ENCODE data around the gene PRSS12. TPM values are rescaled to one million over a fixed set of nuclear protein-coding genes. Genes with fewer than 3 reads are reported as not detected.
A peak's percentile ranks its signal among the peaks of the same experiment; 100 is the strongest.
"Not testable (repeated sequence)": the region's sequence is repeated elsewhere in the genome, so short reads cannot be mapped to it uniquely, and the experiment has no call there.

The PRSS12 gene, protein sequence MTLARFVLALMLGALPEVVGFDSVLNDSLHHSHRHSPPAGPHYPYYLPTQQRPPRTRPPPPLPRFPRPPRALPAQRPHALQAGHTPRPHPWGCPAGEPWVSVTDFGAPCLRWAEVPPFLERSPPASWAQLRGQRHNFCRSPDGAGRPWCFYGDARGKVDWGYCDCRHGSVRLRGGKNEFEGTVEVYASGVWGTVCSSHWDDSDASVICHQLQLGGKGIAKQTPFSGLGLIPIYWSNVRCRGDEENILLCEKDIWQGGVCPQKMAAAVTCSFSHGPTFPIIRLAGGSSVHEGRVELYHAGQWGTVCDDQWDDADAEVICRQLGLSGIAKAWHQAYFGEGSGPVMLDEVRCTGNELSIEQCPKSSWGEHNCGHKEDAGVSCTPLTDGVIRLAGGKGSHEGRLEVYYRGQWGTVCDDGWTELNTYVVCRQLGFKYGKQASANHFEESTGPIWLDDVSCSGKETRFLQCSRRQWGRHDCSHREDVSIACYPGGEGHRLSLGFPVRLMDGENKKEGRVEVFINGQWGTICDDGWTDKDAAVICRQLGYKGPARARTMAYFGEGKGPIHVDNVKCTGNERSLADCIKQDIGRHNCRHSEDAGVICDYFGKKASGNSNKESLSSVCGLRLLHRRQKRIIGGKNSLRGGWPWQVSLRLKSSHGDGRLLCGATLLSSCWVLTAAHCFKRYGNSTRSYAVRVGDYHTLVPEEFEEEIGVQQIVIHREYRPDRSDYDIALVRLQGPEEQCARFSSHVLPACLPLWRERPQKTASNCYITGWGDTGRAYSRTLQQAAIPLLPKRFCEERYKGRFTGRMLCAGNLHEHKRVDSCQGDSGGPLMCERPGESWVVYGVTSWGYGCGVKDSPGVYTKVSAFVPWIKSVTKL
- not detected in 2 replicates for total RNA-seq (2014; rRNA removed; shearing (Covaris generic))
- total RNA-seq (2022) = not detected in 2 replicates
- Bru-seq, nascent RNA = percentile 2 among the genes with signal in this experiment
- BruChase-seq, experiment 1, labeled RNA remaining after a 6-hour chase = not detected
- BruChase-seq, experiment 2, labeled RNA remaining after a 2-hour chase = percentile 4 among the genes with signal in this experiment
- long read RNA-seq = 0 reads

- no peak within 1 kb of the TSS for H3K4me2 ChIP-seq (ENCODE audit: low read length)
- no peak for DNase-seq (ENCODE audit: low spot score)
- no peak within 1 kb of the TSS for H3K27ac ChIP-seq (ENCODE audit: low read depth, low read length, poor library complexity, severe bottlenecking)
- H3K36me3 ChIP-seq (ENCODE audit: insufficient read depth, low read length) = no peaks in the 10 kb centered on the region
- TF ChIP-seq, protein P1, sequence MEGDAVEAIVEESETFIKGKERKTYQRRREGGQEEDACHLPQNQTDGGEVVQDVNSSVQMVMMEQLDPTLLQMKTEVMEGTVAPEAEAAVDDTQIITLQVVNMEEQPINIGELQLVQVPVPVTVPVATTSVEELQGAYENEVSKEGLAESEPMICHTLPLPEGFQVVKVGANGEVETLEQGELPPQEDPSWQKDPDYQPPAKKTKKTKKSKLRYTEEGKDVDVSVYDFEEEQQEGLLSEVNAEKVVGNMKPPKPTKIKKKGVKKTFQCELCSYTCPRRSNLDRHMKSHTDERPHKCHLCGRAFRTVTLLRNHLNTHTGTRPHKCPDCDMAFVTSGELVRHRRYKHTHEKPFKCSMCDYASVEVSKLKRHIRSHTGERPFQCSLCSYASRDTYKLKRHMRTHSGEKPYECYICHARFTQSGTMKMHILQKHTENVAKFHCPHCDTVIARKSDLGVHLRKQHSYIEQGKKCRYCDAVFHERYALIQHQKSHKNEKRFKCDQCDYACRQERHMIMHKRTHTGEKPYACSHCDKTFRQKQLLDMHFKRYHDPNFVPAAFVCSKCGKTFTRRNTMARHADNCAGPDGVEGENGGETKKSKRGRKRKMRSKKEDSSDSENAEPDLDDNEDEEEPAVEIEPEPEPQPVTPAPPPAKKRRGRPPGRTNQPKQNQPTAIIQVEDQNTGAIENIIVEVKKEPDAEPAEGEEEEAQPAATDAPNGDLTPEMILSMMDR (conservative IDR thresholded peaks at IDR 0.05; ENCODE audit: low read length) = peak; percentile 34; the same call in 1 of the 2 replicates
- TF ChIP-seq EZH2phosphoT487 (IDR thresholded peaks at IDR 0.05; ENCODE audit: borderline replicate concordance, low read depth, low read length) = no peak
- intact Hi-C loops (cut with micrococcal nuclease; ENCODE audit: unreplicated experiment) = no loop called here
- no peak within 1 kb of the TSS for H3K4me3 ChIP-seq (ENCODE audit: low read depth, low read length, poor library complexity, severe bottlenecking)
- BruUV-seq (replicated peaks) = no TSS peak
- no peaks in the 10 kb centered on the region for H3K9me2 ChIP-seq (ENCODE audit: insufficient read depth, low read length)
- POLR2A ChIA-PET = no interaction called here
- no peak within 1 kb of the TSS for H2AFZ ChIP-seq (ENCODE audit: low read length)
- H4K20me1 ChIP-seq (ENCODE audit: insufficient read depth, low read length) = no peaks in the 10 kb centered on the region
- CTCF ChIA-PET (ENCODE audit: unreplicated experiment) = no interaction called here
- H3K4me1 ChIP-seq (ENCODE audit: insufficient read depth, low read length, poor library complexity, severe bottlenecking) = no peaks in the 10 kb centered on the region
- no peaks in the 10 kb centered on the region for H3K79me2 ChIP-seq (ENCODE audit: insufficient read depth, low read depth, low read length)
- no peaks in the 10 kb centered on the region for H3K9me3 ChIP-seq (ENCODE audit: low read length)
Measured at GRCh38 chr4:118352843-118353533, at the start of gene PRSS12. TSS of gene PRSS12 (minus strand) at chr4:118353003. CDS start at chr4:118352720, 283 bp downstream.

DNA sequence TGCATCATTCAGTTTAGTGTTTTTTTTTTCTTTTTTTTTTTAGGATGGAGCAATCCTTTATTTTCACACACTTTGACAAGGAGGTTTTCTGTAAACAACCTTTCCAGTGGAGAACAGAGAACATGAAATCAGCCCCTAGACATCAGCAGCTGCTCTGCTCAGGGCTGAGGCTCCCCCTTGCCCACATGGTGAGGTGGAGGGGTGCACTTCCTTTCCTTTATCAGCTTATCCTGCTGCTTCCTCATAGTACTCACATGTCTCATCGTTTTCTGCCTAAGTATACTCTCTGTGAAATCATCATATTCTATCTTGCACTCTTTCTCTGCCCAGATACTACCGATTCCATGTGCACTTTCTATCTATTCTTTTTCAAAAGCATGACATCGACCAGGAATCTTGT lies 47.6 kb upstream of the PRSS12 start:
- Histone ChIP-seq H4K20me1 (ENCODE audit: insufficient read depth, low read length) (no peaks in the 10 kb centered on the region), H3K4me1 (ENCODE audit: insufficient read depth, low read length, poor library complexity, severe bottlenecking) (no peaks in the 10 kb centered on the region), H3K36me3 (ENCODE audit: insufficient read depth, low read length) (no peaks in the 10 kb centered on the region), H3K79me2 (ENCODE audit: insufficient read depth, low read depth, low read length) (no peaks in the 10 kb centered on the region), H3K27ac (ENCODE audit: low read depth, low read length, poor library complexity, severe bottlenecking) (no peak overlapping the region), H3K9me2 (ENCODE audit: insufficient read depth, low read length) (no peaks in the 10 kb centered on the region), H2AFZ (ENCODE audit: low read length) (no peak overlapping the region), H3K9me3 (ENCODE audit: low read length) (no peaks in the 10 kb centered on the region), H3K4me2 (ENCODE audit: low read length) (no peak overlapping the region), H3K4me3 (ENCODE audit: low read depth, low read length, poor library complexity, severe bottlenecking) (no peak overlapping the region)
- ChIA-PET CTCF (ENCODE audit: unreplicated experiment) (no interaction called here), POLR2A (no interaction called here)
- no TSS peak for BruUV-seq (replicated peaks)
- TF ChIP-seq, protein P1 (conservative IDR thresholded peaks at IDR 0.05; ENCODE audit: low read length) = no peak
- no peak for TF ChIP-seq EZH2phosphoT487 (IDR thresholded peaks at IDR 0.05; ENCODE audit: borderline replicate concordance, low read depth, low read length)
- intact Hi-C loops (cut with micrococcal nuclease; ENCODE audit: unreplicated experiment) = no loop called here
- no peak for DNase-seq (ENCODE audit: low spot score)

GRCh38 chr4:118399883-118400282 lies 47.1 kb upstream of the PRSS12 start:
- H3K4me2 ChIP-seq (ENCODE audit: low read length); DNase-seq (ENCODE audit: low spot score); H3K27ac ChIP-seq (ENCODE audit: low read depth, low read length, poor library complexity, severe bottlenecking); intact Hi-C loops (cut with micrococcal nuclease; ENCODE audit: unreplicated experiment); H3K9me2 ChIP-seq (ENCODE audit: insufficient read depth, low read length); H4K20me1 ChIP-seq (ENCODE audit: insufficient read depth, low read length); H3K36me3 ChIP-seq (ENCODE audit: insufficient read depth, low read length); H3K4me3 ChIP-seq (ENCODE audit: low read depth, low read length, poor library complexity, severe bottlenecking); H3K4me1 ChIP-seq (ENCODE audit: insufficient read depth, low read length, poor library complexity, severe bottlenecking); H3K79me2 ChIP-seq (ENCODE audit: insufficient read depth, low read depth, low read length); BruUV-seq (replicated peaks); H2AFZ ChIP-seq (ENCODE audit: low read length); POLR2A ChIA-PET; H3K9me3 ChIP-seq (ENCODE audit: low read length); CTCF ChIA-PET (ENCODE audit: unreplicated experiment): not testable (repeated sequence)
